Panc1 (cell line): ENCODE measurements around the gene PLA2G4C.

ENCODE experiments used
- CTCF ChIP-seq: fragments of 450-650 bp; IDR thresholded peaks from 2 replicates; pipeline ENCODE4 v1.5.1; 2017; ENCODE audit warnings: mild to moderate bottlenecking
- POLR2AphosphoS5 ChIP-seq: IDR thresholded peaks from 2 replicates; pipeline ENCODE4 v1.6.1; 2012; ENCODE audit warnings: mild to moderate bottlenecking, low read depth, low read length, moderate library complexity
- SIN3A ChIP-seq: IDR thresholded peaks from 2 replicates; pipeline ENCODE4 v1.6.1; 2012; ENCODE audit warnings: low read depth, mild to moderate bottlenecking, low read length, moderate library complexity, borderline replicate concordance; ENCODE audit not compliant: insufficient read depth

- no peak for TF ChIP-seq CTCF
- no peak for TF ChIP-seq POLR2AphosphoS5
- no peak for TF ChIP-seq SIN3A
Measured at GRCh38 chr19:48029431-48029830, 81.2 kb downstream of the PLA2G4C start.
